Neutrophil (primary cell): ENCODE measurements around the gene LDB3.

Experiments
- H3K27ac ChIP-seq: fragments of 200-600 bp; sonication (generic); 2 replicates; pipeline ENCODE4 v1.5.1; 2016; ENCODE audit warnings: mild to moderate bottlenecking, moderate library complexity
- H3K27me3 ChIP-seq: fragments of 200-600 bp; sonication (generic); 2 replicates; pipeline ENCODE4 v1.6.0; 2016; ENCODE audit warnings: mild to moderate bottlenecking
- H3K36me3 ChIP-seq: fragments of 200-600 bp; sonication (generic); 2 replicates; pipeline ENCODE4 v1.5.1; 2017
- H3K4me1 ChIP-seq, 2 experiments: fragments of 200-600 bp in 1 of 2; sonication (generic) in 1 of 2; 1 replicate in 1 of 2; 2 replicates in 1 of 2; pipeline versions ENCODE4 v1.5.1 to v1.6.1; 2013 to 2016; ENCODE audit warnings: low read depth in 1 of 2, low read length in 1 of 2, mild to moderate bottlenecking in 1 of 2, moderate library complexity in 1 of 2; ENCODE audit not compliant: control insufficient read depth in 1 of 2, insufficient read depth in 1 of 2
- H3K4me3 ChIP-seq, 2 experiments: fragments of 200-600 bp in 1 of 2; sonication (generic) in 1 of 2; 1 replicate in 1 of 2; 2 replicates in 1 of 2; pipeline ENCODE4 v1.5.1; 2013 to 2016; ENCODE audit warnings: low read depth in 1 of 2, low read length in 1 of 2, mild to moderate bottlenecking in 1 of 2, moderate library complexity in 1 of 2
- H3K9me3 ChIP-seq: fragments of 200-600 bp; sonication (generic); 2 replicates; pipeline ENCODE4 v1.5.1; 2016
- TF ChIP-seq, protein P1 (sequence below): fragments of 200-600 bp; sonication (generic); IDR thresholded peaks from 2 replicates; pipeline ENCODE4 v1.5.1; 2016; ENCODE audit warnings: antibody characterized with exemption

The LDB3 gene

DNA sequence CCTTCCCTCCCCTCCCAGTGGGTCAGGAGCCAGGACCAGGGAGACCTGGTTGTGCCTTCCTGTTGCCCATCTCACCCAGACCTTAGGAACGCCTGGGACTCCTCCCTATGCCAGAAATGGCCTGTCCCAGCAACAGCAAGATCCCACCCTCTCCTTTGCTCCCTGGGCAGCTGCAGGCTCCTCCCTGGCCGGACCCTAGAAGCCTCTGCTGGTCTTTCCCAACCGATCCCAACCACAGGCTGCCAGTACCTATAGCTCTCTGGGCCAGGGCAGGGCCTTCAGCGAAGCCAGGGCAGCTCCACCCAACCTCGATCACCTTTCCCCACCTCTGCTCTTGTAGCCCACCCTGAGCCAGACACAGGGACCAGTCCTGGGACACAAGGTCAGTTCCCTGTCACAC is 21.9 kb downstream of the LDB3 start:
- Histone ChIP-seq H3K4me3 (no peak overlapping the region), H3K4me1 (no peaks in the 10 kb centered on the region), H3K27ac (no peak overlapping the region), H3K36me3 (no peaks in the 10 kb centered on the region), H3K9me3 (no peaks in the 10 kb centered on the region), H3K27me3 (no peaks in the 10 kb centered on the region)
- TF ChIP-seq, protein P1, sequence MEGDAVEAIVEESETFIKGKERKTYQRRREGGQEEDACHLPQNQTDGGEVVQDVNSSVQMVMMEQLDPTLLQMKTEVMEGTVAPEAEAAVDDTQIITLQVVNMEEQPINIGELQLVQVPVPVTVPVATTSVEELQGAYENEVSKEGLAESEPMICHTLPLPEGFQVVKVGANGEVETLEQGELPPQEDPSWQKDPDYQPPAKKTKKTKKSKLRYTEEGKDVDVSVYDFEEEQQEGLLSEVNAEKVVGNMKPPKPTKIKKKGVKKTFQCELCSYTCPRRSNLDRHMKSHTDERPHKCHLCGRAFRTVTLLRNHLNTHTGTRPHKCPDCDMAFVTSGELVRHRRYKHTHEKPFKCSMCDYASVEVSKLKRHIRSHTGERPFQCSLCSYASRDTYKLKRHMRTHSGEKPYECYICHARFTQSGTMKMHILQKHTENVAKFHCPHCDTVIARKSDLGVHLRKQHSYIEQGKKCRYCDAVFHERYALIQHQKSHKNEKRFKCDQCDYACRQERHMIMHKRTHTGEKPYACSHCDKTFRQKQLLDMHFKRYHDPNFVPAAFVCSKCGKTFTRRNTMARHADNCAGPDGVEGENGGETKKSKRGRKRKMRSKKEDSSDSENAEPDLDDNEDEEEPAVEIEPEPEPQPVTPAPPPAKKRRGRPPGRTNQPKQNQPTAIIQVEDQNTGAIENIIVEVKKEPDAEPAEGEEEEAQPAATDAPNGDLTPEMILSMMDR: no peak

DNA sequence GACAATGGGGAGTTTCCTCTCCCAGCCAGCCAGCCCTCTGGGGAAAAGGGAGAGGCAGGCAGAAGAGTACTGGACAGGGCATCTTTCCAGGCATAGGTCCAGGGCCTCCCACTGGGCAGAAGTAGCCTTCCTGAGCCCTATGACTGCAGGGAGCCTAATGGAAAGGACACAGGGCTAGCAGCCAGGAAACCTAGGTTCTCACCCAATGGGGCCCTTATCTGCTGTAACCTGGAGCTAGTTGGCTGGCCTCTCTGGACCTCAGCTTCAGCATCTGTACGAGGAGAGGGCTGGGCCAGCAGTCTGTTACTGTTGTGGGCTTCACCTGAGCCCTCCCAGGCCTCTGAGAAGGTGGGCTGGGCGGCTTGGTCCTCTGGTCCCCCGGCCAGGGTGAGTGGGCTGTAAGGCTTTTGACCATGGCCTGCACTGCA is 22.4 kb downstream of the LDB3 start:
- Histone ChIP-seq H3K4me1 (no peaks in the 10 kb centered on the region), H3K36me3 (no peaks in the 10 kb centered on the region), H3K27me3 (no peaks in the 10 kb centered on the region), H3K9me3 (no peaks in the 10 kb centered on the region), H3K4me3 (no peak overlapping the region), H3K27ac (no peak overlapping the region)
- TF ChIP-seq, protein P1: no peak

DNA sequence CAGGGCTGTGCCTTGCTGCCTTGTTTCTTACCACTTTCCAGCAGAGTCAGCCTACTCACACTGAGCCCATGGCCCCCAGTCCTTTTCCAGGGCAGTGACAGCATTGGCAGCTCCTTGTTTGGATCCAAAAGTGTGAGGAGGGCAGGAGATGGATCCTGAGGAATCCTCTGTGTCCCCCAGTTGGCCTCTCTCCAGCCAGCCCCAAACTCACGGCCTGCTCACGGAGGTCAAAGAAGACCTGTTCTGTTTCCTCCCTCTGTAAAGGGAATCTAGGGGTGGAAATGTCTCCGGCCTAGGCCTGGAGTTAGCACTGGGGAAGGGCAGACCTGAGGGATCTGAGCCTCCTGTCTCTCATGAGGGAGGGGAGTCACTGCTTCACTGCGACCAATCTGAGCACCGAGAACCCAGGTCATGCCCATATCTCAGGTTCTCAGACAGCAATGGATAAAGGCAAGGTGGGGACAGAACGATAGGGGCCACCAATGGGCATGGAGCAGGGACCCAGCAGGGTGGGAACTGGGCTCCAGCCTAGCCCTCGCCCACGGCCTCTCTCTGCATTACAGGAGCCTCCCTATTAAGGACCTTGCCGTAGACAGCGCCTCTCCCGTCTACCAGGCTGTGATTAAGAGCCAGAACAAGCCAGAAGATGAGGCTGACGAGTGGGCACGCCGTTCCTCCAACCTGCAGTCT is 23.2 kb downstream of the LDB3 start:
- Histone ChIP-seq H3K36me3 (no peaks in the 10 kb centered on the region), H3K4me3 (no peak overlapping the region), H3K9me3 (no peaks in the 10 kb centered on the region), H3K4me1 (no peaks in the 10 kb centered on the region), H3K27ac (no peak overlapping the region), H3K27me3 (peaks cover 1% of the 10 kb centered on the region)
- TF ChIP-seq, protein P1: no peak

DNA sequence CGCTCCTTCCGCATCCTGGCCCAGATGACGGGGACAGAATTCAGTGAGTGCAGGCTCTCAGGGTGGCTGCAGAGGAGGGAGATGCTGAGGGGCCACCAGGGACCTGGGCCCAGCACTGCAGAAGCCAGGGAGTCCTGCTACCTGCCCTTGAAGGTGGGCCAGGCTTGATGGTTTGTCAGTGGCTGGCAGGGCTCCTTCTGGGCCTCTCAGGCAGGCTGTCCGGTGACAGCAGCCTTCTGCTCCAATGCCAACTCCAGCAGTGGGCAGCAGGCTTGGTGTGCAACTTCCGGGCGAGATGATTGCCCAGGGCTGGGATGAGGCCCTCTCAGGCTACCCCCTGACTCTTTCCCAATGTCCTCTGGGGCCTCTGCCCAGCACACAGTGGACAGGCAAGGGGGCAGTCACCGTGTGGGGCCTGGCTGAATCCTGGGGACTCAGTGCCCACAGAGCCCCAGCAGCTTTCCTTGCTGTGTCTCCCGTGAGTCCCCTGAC is 23.8 kb downstream of the LDB3 start:
- Histone ChIP-seq H3K4me1 (no peaks in the 10 kb centered on the region), H3K9me3 (no peaks in the 10 kb centered on the region), H3K27me3 (peaks cover 5% of the 10 kb centered on the region), H3K27ac (no peak overlapping the region), H3K36me3 (no peaks in the 10 kb centered on the region), H3K4me3 (no peak overlapping the region)
- TF ChIP-seq, protein P1: no peak

DNA sequence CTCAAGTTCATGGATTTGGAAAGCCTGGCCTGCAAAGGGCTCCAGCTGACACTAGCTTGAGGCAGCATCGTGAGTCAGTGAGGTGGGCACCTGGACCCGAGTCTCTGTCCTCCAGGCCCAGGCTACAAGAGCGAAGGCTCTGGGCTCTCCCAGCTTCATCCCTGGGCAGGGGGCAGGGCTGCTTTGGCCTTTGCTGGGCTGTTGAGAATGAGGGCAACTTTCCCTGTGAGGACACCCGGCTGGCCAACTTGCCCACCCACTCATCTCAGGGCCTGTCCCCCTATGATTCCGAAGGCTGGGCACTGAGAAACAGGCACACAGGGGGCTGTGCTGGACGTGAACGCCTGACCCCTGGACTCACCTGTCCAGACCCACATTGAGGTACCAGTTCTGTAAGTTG is 24.4 kb downstream of the LDB3 start:
- Histone ChIP-seq H3K4me3 (no peak overlapping the region), H3K27ac (no peak overlapping the region), H3K36me3 (no peaks in the 10 kb centered on the region), H3K4me1 (no peaks in the 10 kb centered on the region), H3K27me3 (peaks cover 5% of the 10 kb centered on the region), H3K9me3 (no peaks in the 10 kb centered on the region)
- TF ChIP-seq, protein P1: no peak
